Measurements from ENCODE around the gene MRPL52. TPM values are rescaled to one million over a fixed set of nuclear protein-coding genes. Genes with fewer than 3 reads are reported as not detected.

Gene MRPL52
- total RNA-seq, 1 donor from 2014 or later, result 182 TPM

DNA sequence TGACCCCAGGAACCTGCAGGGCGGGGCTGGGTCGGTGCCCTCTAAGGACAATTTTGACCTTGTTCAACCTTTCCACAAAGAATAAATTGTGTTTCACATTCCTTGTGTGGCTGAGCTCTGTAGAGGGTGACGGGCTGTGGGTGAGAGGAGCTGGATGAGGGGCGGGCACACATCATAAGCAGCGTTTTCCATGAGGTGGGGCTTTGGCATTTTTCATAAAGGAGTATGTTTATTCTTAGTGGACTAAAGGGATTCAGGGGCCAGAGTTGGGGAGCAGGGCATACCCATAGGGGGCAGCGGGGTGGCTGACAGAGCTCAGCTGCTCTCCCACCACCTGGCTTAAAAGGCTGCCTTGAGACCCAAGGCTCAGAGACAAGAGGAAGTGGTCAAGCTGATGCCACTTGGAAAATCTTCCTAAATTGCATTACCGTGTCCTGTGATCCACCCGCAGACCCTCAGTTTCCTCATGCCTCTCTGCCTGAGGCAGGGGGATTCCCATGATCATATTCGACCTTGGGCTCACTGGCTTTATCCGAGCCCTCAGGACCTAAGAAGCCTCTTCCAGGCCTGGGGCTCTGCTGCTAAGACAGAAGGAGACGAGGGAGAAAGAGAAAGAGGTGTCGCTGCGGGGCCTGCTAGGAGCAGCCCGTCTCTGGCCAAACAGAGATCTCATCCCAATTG, 18.1 kb downstream of the MRPL52 start:
- Mint-ChIP-seq H3K9me3 (ENCODE audit: unreplicated experiment) (peaks cover 4% of the 10 kb centered on the region), H3K36me3 (ENCODE audit: low read depth, unreplicated experiment) (peaks cover 10% of the 10 kb centered on the region), H3K27ac (ENCODE audit: unreplicated experiment) (peak overlapping the region; percentile 81), H3K27me3 (ENCODE audit: low read depth, unreplicated experiment) (no peaks in the 10 kb centered on the region), H3K4me3 (ENCODE audit: unreplicated experiment) (peak overlapping the region; percentile 29), H3K4me1 (ENCODE audit: low read depth, unreplicated experiment) (peaks cover 27% of the 10 kb centered on the region)
- Histone ChIP-seq H2AFZ (ENCODE audit: low read depth, low read length) (no peak overlapping the region), H3K9me3 (ENCODE audit: insufficient read depth, low read depth, low read length) (no peaks in the 10 kb centered on the region), H3K27ac (ENCODE audit: low read depth, low read length) (peak overlapping the region; percentile 99), H4K20me1 (ENCODE audit: insufficient read depth, low read length) (peaks cover 35% of the 10 kb centered on the region), H3K9ac (ENCODE audit: low read length) (peak overlapping the region; percentile 85), H3K4me1 (ENCODE audit: insufficient read depth, low read length) (peaks cover 70% of the 10 kb centered on the region), H3K27me3 (ENCODE audit: insufficient read depth, low read length) (no peaks in the 10 kb centered on the region), H3K79me2 (ENCODE audit: insufficient read depth, low read length) (peaks cover 33% of the 10 kb centered on the region), H3K4me2 (ENCODE audit: low read length) (peak overlapping the region; percentile 61), H3K4me3 (ENCODE audit: insufficient read depth, low read depth, low read length) (peak overlapping the region; percentile 34), H3K36me3 (ENCODE audit: insufficient read depth, low read length) (peaks cover 32% of the 10 kb centered on the region)
- no peak for FAIRE-seq
- DNase-seq (ENCODE audit: low read depth), result peak; percentile 72
- TF ChIP-seq, protein P1, sequence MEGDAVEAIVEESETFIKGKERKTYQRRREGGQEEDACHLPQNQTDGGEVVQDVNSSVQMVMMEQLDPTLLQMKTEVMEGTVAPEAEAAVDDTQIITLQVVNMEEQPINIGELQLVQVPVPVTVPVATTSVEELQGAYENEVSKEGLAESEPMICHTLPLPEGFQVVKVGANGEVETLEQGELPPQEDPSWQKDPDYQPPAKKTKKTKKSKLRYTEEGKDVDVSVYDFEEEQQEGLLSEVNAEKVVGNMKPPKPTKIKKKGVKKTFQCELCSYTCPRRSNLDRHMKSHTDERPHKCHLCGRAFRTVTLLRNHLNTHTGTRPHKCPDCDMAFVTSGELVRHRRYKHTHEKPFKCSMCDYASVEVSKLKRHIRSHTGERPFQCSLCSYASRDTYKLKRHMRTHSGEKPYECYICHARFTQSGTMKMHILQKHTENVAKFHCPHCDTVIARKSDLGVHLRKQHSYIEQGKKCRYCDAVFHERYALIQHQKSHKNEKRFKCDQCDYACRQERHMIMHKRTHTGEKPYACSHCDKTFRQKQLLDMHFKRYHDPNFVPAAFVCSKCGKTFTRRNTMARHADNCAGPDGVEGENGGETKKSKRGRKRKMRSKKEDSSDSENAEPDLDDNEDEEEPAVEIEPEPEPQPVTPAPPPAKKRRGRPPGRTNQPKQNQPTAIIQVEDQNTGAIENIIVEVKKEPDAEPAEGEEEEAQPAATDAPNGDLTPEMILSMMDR (IDR thresholded peaks at IDR 0.05; ENCODE audit: insufficient read depth, low read depth, low read length), result no peak
- TF ChIP-seq EZH2 (IDR thresholded peaks at IDR 0.05; ENCODE audit: insufficient read depth, low read length), result no peak

DNA sequence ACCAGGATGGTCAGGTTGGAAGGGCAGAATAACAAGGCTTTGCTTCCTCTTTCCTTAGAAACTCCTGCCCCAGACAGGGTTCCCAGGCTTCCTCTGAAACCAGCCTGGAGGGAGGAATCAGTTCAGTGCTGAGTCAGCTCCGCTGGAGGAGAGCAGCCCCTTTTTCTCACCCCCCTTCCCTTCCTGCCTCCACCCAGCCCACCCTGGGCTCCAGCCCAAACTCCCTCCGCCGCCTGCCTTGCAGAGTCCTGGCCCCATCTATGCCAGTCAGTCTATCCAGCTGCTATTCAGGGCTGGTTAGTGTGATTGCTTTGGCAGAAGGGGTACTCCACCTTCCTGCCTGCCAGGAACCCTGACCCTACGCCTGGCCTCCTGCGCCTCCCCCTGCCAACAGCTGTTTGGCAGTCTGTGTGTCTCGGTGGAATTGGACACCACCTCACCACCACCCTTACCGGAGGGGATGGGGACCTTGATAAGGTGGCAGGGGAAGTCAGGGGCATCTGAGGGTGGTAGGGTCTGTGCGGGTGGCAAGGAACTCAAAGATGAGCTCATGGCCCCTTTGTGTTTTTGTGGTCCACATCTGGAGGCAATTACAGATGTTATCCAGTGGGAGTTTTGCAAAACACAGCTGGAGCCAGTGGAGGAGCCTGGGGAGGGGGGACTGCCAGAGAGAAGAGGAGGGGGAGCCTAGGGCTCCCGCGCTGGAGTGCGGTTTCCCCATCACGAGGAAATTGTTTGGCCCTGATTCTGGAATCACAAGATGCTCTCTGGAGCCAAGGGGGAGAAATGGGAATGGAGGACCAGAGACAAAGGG, 18.9 kb downstream of the MRPL52 start:
- peak; percentile 85 for DNase-seq (ENCODE audit: low read depth)

More for the DNA sequence above, 18.9 kb downstream of the MRPL52 start:
- Histone ChIP-seq H3K27ac (ENCODE audit: low read depth, low read length) (peak overlapping the region; percentile 99), H4K20me1 (ENCODE audit: insufficient read depth, low read length) (peaks cover 27% of the 10 kb centered on the region), H3K9ac (ENCODE audit: low read length) (peak overlapping the region; percentile 85), H3K4me2 (ENCODE audit: low read length) (peak overlapping the region; percentile 61), H2AFZ (ENCODE audit: low read depth, low read length) (no peak overlapping the region), H3K27me3 (ENCODE audit: insufficient read depth, low read length) (no peaks in the 10 kb centered on the region), H3K9me3 (ENCODE audit: insufficient read depth, low read depth, low read length) (no peaks in the 10 kb centered on the region), H3K79me2 (ENCODE audit: insufficient read depth, low read length) (peaks cover 25% of the 10 kb centered on the region), H3K4me1 (ENCODE audit: insufficient read depth, low read length) (peaks cover 76% of the 10 kb centered on the region), H3K36me3 (ENCODE audit: insufficient read depth, low read length) (peaks cover 24% of the 10 kb centered on the region), H3K4me3 (ENCODE audit: insufficient read depth, low read depth, low read length) (no peak overlapping the region)
- no peak for FAIRE-seq
- peaks cover under 1% of the 10 kb centered on the region for H3K9me3 Mint-ChIP-seq (ENCODE audit: unreplicated experiment)
- peak overlapping the region; percentile 81 for H3K27ac Mint-ChIP-seq (ENCODE audit: unreplicated experiment)
- no peaks in the 10 kb centered on the region for H3K27me3 Mint-ChIP-seq (ENCODE audit: low read depth, unreplicated experiment)
- TF ChIP-seq, protein P1 (IDR thresholded peaks at IDR 0.05; ENCODE audit: insufficient read depth, low read depth, low read length), result no peak
- TF ChIP-seq EZH2 (IDR thresholded peaks at IDR 0.05; ENCODE audit: insufficient read depth, low read length), result no peak
- no peak overlapping the region for H3K4me3 Mint-ChIP-seq (ENCODE audit: unreplicated experiment)
- peaks cover 7% of the 10 kb centered on the region for H3K36me3 Mint-ChIP-seq (ENCODE audit: low read depth, unreplicated experiment)
- peaks cover 28% of the 10 kb centered on the region for H3K4me1 Mint-ChIP-seq (ENCODE audit: low read depth, unreplicated experiment)

Data from astrocyte (in vitro differentiated cells and primary cell).